Stimulated activated naive CD8-positive, alpha-beta T cell treated with anti-CD3 and anti-CD28 coated beads, Interleukin-15, amount 100 ng/mL, for 72 hours (primary cell): ENCODE results near the gene LAMA5.
A peak's percentile ranks its signal among the peaks of the same experiment; 100 is the strongest.

Source experiments
- ATAC-seq: fragments of 150-1000 bp; cut with Tn5 transposase; 2 replicates; pipeline ENCODE4 v1.10.0; 2021; ENCODE audit warnings: mild to moderate bottlenecking, moderate library complexity
- DNase-seq, 2 donors: peaks; one replicate each; pipeline ENCODE4 v3.0.0; 2021 to 2022
- H3K27ac Mint-ChIP-seq, 2 donors: one replicate each; pipeline ENCODE4 v1.8.0; 2022; ENCODE audit warnings: mild to moderate bottlenecking in 2 of 2, mixed read lengths in 2 of 2, moderate library complexity in 2 of 2
- H3K27me3 Mint-ChIP-seq: one replicate; pipeline ENCODE4 v1.8.0; 2022; ENCODE audit warnings: mixed read lengths
- H3K4me1 Mint-ChIP-seq: one replicate; pipeline ENCODE4 v1.8.0; 2022; ENCODE audit warnings: mild to moderate bottlenecking, mixed read lengths
- H3K4me3 Mint-ChIP-seq, 2 donors: one replicate each; pipeline ENCODE4 v1.8.0; 2022; ENCODE audit warnings: mild to moderate bottlenecking in 2 of 2, mixed read lengths in 2 of 2, moderate library complexity in 1 of 2
- H3K9me3 Mint-ChIP-seq, 2 donors: one replicate each; pipeline ENCODE4 v1.8.0; 2022; ENCODE audit warnings: mixed read lengths in 2 of 2

Gene LAMA5

DNA sequence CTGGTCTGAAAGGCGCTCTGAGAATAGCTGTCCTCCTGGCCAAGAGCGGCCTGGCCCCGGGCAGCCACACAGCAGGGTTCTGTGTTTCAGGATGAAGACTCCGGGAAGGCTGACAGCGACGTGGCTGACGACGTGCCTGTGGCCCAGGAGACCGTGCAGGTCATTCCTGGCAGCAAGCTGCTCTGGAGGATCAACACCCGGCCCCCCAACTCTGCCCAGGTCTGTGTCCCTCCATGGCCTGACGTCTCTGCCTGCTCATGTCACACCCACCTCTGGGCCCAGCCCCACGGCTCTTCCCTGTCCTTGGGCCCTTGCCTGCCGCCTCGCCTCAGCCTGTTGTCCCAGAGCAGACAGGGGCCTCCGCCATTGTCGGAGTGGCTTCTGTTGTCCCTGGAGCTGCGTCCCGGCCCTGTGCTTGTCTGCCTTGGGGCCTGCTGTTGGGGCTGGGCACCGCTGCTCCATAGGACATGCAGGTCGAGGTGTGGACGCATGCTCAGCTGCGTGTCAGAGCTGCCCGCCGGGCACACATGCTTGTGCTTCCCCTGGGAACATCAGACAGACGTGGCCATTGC is 80.5 kb downstream of the LAMA5 start:
- H3K27ac Mint-ChIP-seq: no peak overlapping the region
- no peak for ATAC-seq
- no peak for DNase-seq
- H3K27me3 Mint-ChIP-seq: no peaks in the 10 kb centered on the region
- H3K4me3 Mint-ChIP-seq: no peak overlapping the region
- H3K4me1 Mint-ChIP-seq: no peaks in the 10 kb centered on the region
- no peaks in the 10 kb centered on the region for H3K9me3 Mint-ChIP-seq

DNA sequence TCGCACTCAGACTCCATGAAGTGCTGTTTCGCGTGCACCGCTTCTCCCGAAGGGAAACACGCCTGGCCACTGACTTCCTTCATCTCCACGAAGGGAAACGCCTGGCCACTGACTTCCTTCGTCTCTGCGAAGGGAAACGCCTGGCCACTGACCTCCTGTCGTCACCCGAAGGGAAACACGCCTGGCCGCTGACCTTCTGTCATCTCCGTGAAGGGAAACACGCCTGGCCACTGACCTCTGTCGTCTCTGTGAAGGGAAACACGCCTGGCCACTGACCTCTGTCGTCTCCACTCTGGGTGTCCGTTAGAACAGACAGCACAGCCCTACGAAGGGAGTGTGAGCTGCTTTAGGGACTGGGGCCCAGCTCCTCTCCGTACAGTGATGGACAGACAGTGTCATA is 81.4 kb downstream of the LAMA5 start:
- Mint-ChIP-seq H3K9me3 (no peaks in the 10 kb centered on the region), H3K27ac (peak overlapping the region in 1 of 2 donors; percentile 71), H3K4me1 (no peaks in the 10 kb centered on the region), H3K27me3 (no peaks in the 10 kb centered on the region), H3K4me3 (no peak overlapping the region)
- DNase-seq (no peak), ATAC-seq (no peak)

DNA sequence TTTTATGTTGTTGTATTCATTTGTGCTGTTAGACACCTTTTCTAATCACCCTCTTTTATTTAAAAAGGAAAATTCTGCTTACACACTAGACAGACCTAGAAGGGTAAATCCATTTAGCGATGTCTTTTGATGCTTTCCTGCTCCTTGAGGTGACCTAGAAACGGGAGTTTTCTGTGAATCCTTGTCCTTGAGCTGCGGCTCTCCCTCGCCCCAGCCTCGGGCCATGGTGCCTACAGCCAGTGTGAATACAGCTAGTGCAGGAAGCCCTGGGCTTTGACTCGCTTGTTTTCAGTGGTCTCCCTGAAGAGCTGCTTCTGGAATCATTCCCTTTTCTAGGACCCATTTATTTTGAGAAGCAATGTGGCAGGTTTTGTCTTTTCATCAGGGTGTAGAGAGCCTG is 82.0 kb downstream of the LAMA5 start:
- ATAC-seq: no peak
- Mint-ChIP-seq H3K4me3 (no peak overlapping the region), H3K27ac (no peak overlapping the region)

DNA sequence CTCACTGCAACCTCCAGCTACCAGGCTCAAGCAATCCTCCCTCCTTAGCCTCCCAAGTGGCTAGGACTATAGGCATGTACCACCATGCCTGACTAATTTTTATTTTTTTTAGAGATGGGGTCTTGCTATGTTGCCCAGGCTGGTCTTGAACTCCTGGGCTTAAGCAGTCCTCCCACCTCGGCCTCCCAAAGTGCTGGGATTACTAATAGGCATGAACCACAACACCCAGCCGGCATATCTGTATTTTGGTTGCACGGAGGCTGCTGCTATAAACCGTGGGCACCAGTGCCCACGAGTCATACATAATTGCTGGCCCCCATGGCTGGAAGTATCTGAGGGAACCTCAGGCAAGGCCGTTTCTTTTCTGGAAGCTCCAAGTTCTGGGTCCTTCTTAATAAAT is 82.7 kb downstream of the LAMA5 start:
- Mint-ChIP-seq H3K27ac (no peak overlapping the region), H3K27me3 (no peaks in the 10 kb centered on the region), H3K4me3 (no peak overlapping the region), H3K9me3 (no peaks in the 10 kb centered on the region), H3K4me1 (no peaks in the 10 kb centered on the region)
- ATAC-seq: no peak
- no peak for DNase-seq

More for the DNA sequence above, 82.0 kb downstream of the LAMA5 start:
- DNase-seq: no peak
- Mint-ChIP-seq H3K27me3 (no peaks in the 10 kb centered on the region), H3K9me3 (no peaks in the 10 kb centered on the region), H3K4me1 (no peaks in the 10 kb centered on the region)

DNA sequence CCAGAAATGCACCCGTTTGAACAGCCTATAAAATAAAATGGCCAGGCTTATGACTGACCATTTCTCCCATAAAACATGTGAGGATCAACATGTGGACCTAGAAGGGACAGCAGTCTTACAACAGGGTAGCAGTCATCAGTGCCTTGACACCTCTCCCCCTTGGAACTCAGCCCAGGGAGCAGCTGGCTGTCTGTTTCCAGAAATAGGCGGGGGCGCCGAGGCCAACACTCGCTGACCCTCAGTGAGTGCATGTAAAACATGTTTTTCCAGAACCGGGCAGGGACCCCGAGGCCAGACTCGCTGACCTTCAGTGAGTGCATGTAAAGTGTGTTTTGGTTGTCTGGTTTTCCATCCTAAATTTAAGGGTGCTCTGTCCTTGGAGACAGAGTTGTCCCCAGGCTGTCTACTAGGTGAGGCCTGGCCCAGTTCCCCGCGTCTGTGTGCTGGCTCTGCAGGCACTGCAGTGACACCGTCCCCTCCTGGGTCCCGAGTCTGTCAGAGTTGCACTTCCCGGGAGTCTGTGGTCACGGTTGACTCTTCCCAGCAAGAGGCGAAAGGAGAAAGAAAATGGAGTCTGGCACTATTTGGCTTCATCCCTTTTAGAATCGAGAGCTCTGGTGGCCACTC is 84.1 kb downstream of the LAMA5 start:
- no peak for DNase-seq
- Mint-ChIP-seq H3K4me1 (no peaks in the 10 kb centered on the region), H3K27me3 (no peaks in the 10 kb centered on the region), H3K9me3 (no peaks in the 10 kb centered on the region), H3K4me3 (no peak overlapping the region), H3K27ac (no peak overlapping the region)
- no peak for ATAC-seq

DNA sequence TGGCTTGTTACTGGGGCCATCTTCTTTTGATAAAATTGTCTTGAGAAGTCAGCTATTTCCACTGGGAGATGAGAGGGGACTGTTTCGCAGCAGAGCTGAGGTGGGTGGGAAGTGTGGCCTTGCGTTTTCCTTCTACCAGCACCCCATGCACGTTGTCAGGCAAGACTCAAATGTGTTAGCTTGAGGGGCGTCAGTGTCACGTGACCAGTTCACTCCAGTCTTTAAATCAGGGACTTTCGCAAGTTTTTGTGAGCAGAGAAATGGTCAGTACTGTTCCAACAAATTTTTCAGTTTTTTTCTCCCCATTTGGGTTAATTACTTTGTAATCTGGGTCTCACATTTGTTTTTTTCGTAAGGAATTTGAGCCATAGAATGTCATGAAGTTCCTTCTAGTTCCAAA is 85.0 kb downstream of the LAMA5 start:
- ATAC-seq (no peak), DNase-seq (no peak)
- Mint-ChIP-seq H3K27me3 (no peaks in the 10 kb centered on the region), H3K27ac (no peak overlapping the region), H3K4me1 (no peaks in the 10 kb centered on the region), H3K4me3 (no peak overlapping the region), H3K9me3 (no peaks in the 10 kb centered on the region)

DNA sequence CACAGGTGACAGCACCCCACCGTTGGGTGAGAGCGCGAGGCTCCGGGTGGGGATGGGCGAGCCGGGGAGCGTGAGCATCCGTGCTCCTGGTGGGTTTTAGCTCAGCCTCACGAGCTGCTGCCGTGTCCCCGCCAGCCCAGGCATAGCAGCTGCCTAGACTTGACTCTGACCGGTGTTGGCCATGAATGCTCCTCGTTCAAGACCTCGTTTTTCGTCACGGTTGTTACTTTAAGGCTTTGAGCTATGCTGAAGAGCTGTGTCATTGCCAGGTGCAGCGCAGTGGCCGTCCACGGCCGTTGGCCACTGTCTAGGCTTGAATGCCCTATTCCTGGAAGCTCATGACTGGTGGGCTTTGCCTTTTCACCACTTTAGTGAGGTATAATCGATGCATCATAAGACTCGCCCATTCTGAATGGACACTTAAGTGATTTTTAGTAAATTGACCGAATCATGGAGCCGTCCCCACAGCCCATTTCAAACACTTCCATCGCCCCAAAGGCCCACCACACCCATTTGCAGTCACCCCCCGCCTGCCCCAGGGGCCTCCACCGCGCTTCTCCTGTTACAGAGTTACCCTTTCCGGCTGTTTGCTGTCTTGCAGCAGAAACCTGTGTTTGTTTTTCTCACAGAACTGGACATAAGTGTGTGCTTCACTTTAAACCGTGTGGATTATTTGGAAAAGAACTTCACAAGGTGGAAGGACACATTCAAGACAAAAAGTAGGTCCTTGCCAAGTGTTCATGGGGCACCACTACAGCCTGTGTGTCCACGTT is 85.8 kb downstream of the LAMA5 start:
- Mint-ChIP-seq H3K9me3 (no peaks in the 10 kb centered on the region), H3K4me1 (no peaks in the 10 kb centered on the region), H3K27ac (peak overlapping the region in 1 of 2 donors; percentile 48), H3K4me3 (no peak overlapping the region), H3K27me3 (no peaks in the 10 kb centered on the region)
- DNase-seq (no peak), ATAC-seq (no peak)

DNA sequence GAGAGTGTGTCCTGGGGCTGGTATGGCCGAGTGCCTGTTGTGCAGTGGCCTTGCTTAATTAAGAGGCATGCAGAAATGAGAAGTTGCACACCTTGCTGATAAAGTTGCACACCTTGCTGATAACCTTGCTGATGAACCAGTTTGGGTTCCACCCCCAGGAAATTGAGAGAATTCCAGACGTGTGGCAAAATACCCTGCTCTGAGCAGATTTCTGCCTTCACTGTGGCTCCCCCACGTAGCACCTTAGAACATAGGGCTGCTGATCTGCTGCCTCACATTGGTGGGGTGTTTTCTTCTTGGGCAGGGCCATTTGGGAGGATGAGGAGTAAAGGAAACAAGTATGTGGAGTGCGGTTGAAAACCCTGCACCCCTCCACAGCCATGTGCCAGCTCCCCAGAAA is 86.8 kb downstream of the LAMA5 start:
- ATAC-seq (no peak), DNase-seq (no peak)
- no peaks in the 10 kb centered on the region for H3K4me1 Mint-ChIP-seq
- no peak overlapping the region for H3K4me3 Mint-ChIP-seq
- no peak overlapping the region for H3K27ac Mint-ChIP-seq
- no peaks in the 10 kb centered on the region for H3K27me3 Mint-ChIP-seq
- no peaks in the 10 kb centered on the region for H3K9me3 Mint-ChIP-seq

DNA sequence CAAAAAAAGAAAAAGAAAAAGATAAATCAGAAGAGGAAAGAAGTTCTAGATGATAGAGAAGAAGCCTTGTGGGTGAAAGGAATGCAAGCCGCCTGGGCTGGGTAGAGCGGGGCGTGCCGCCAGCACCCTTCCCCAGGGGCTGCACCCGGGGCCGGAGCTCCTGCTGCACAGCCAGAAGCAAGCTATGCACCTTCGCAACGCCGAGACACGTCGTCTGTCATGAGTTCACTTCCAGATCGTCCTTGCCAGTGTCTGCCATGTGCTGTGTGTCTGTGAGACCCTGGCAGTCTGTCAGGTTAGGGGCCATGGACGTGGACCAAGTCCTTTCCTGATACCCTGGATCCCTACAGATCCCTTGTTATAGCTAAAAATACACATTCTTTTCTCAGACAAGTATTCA is 89.9 kb downstream of the LAMA5 start:
- ATAC-seq (no peak), DNase-seq (no peak)
- H3K4me3 Mint-ChIP-seq: no peak overlapping the region
- no peaks in the 10 kb centered on the region for H3K27me3 Mint-ChIP-seq
- no peaks in the 10 kb centered on the region for H3K9me3 Mint-ChIP-seq
- no peaks in the 10 kb centered on the region for H3K4me1 Mint-ChIP-seq
- no peak overlapping the region for H3K27ac Mint-ChIP-seq

DNA sequence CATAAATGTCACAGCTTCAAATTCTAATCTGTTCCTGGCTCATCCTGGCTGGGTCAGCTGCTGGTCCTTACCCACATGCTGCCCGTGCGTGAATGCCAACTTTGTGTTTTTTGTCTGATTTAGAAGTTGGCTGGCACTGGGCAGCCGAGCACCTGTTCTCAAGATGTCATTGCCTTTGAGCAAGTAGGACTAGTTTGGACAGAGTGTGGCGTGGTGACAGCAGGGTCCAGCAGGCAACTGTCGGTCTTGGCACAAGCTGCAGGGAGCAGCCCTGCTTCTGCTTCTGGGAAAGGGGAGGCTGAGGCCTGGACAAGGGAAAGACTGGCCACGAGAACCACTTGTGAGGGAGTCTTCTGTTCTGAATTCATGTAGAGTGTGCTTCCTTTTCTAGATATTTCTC is 90.7 kb downstream of the LAMA5 start:
- no peak for DNase-seq
- Mint-ChIP-seq H3K27ac (no peak overlapping the region), H3K4me3 (no peak overlapping the region), H3K9me3 (no peaks in the 10 kb centered on the region), H3K4me1 (no peaks in the 10 kb centered on the region), H3K27me3 (no peaks in the 10 kb centered on the region)
- no peak for ATAC-seq

DNA sequence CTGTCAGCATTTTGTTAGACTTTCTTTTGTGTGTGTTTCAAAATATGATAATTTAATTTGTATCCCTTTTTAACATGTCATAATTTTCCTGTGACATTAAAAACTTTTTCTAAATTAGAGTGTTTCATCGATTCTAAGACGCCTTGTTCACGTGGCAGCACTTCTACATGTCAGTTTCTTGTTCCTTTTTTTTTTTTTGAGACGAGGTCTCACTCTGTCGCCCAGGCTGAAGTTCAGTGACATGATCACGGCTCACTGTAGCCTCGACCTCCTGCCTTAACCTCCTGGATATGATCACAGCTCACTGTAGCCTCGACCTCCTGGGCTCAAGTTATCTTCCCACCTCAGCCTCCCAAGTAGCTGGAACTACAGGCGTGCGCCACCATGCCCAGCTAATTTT is 91.9 kb downstream of the LAMA5 start:
- Mint-ChIP-seq H3K9me3 (no peaks in the 10 kb centered on the region), H3K4me1 (no peaks in the 10 kb centered on the region), H3K27ac (no peak overlapping the region), H3K4me3 (no peak overlapping the region), H3K27me3 (no peaks in the 10 kb centered on the region)
- ATAC-seq (no peak), DNase-seq (no peak)

DNA sequence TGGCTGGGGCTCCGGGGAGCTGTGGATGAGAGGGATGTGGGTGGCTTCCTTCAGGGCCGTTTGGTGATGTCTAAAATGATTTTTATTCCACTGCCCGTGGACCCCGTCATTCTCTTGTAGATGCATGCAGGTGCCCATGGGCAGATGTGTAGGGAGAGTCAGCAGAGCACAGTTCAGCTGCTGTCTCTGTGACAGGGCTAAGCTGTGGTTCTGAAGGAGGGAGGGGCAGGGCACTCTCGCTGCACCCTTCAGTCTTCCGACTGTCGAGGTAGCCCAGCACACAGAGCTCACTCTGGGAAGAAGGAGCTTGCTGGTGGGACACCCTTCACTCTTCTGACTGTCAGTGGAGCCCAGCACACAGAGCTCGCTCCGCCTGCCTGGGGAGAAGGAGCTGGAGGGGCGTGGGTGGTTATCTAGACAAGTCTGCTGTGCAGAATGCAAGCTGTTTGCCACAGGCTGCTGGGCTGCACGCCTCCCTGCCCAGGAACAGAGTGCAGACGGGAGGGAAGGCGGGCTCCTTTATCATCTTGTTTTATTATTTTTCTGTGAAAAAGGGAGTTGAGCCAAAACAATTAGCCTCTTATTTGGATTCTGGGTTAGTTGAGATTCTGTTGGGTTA is 92.7 kb downstream of the LAMA5 start:
- no peak overlapping the region for H3K4me3 Mint-ChIP-seq
- no peak for DNase-seq
- H3K9me3 Mint-ChIP-seq: no peaks in the 10 kb centered on the region
- no peak for ATAC-seq
- no peaks in the 10 kb centered on the region for H3K4me1 Mint-ChIP-seq
- peak overlapping the region in 1 of 2 donors; percentile 63 for H3K27ac Mint-ChIP-seq
- H3K27me3 Mint-ChIP-seq: no peaks in the 10 kb centered on the region

DNA sequence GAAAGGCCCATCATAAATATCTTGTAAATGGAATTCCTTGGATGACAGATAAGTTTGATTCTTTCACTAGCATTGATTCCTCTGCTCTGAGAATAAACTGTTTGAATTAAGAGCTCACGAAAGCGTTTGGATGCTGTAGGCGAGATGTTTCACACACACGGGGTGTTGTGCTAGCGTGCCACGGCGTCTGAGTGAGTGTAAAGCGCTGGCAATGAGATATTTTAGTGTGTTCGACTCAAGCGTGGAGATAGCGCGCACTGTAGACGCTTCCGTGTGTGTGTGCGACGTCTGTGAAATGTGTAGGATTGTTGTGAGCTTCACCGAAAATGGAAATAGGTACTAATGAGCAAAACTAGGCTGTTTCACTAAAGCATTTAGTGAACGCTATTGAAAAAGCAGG is 93.7 kb downstream of the LAMA5 start:
- no peak for ATAC-seq
- Mint-ChIP-seq H3K4me3 (no peak overlapping the region), H3K4me1 (no peaks in the 10 kb centered on the region), H3K9me3 (no peaks in the 10 kb centered on the region), H3K27me3 (no peaks in the 10 kb centered on the region), H3K27ac (no peak overlapping the region)
- DNase-seq: no peak

DNA sequence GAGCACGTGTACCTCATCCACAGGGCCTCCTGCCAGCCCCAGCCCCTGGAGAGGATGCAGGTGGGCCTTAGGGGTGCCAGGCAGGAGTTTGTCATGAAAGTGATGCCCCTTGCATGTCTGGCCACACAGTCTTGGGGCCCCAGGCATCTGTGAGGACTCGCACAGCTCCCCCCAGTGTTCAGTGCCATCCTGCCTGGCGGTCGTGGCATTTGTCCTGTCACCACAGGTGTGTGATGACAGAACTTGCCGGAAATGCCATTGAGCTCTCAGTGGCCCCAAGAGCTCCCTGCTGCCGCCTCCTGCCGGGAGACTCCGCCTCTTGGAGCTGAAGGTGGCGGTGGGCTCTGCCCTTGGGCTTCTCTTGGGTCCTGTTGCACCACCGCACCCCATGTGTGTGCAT is 94.9 kb downstream of the LAMA5 start:
- Mint-ChIP-seq H3K27me3 (no peaks in the 10 kb centered on the region), H3K27ac (peak overlapping the region in 1 of 2 donors; percentile 74), H3K9me3 (no peaks in the 10 kb centered on the region), H3K4me3 (no peak overlapping the region), H3K4me1 (no peaks in the 10 kb centered on the region)
- DNase-seq (no peak), ATAC-seq (no peak)

DNA sequence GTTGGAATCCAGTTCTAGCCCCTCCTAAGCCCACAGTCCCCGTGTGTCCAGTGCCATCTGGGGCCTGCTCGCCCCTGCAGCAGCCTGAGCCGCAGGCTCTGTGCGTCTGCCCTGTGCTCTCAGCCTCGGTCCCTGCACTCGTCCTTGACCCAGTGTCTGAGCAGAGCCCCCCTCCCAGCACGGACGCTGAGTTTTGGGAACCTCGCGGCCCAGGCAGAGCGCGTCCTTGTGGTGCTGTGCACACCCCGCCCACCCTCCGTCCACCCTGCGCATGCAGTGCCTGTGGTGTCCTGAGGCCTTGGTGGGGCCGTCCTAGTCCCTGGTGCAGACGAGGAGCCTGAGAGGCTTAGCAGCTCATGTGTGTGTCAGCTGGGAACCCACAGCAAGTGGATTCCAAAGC is 97.2 kb downstream of the LAMA5 start:
- DNase-seq (no peak), ATAC-seq (no peak)
- Mint-ChIP-seq H3K9me3 (no peaks in the 10 kb centered on the region), H3K4me3 (no peak overlapping the region), H3K4me1 (no peaks in the 10 kb centered on the region), H3K27ac (peak overlapping the region in 1 of 2 donors; percentile 48), H3K27me3 (no peaks in the 10 kb centered on the region)

DNA sequence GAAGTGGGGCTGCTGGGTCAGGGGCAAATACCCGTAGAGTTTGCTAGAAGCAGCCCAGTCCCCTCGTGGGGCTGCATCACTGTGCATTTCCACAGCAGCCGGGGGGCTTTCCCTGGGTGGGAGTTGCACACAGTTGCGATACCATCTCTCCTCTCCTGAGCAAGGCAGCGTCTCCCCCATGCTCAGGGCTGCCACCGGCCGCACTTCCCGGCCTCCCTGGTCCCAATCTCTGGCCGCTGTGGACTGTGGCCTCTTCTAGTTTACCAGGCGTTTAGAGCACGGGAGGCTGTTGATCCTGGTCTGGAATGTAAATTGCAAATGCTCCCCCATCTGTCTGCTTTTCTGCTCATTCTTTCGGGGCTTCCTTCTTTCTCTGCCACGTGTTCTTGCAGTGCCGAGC is 97.7 kb downstream of the LAMA5 start:
- no peaks in the 10 kb centered on the region for H3K4me1 Mint-ChIP-seq
- peak overlapping the region in 1 of 2 donors; percentile 49 for H3K27ac Mint-ChIP-seq
- no peaks in the 10 kb centered on the region for H3K27me3 Mint-ChIP-seq
- DNase-seq: no peak
- no peak for ATAC-seq
- H3K9me3 Mint-ChIP-seq: no peaks in the 10 kb centered on the region
- no peak overlapping the region for H3K4me3 Mint-ChIP-seq
